GM18511 (cell line): ENCODE measurements around the gene ESR1.
A peak's percentile ranks its signal among the peaks of the same experiment; 100 is the strongest.

Experiments
- ATAC-seq: cut with Tn5 transposase; IDR thresholded peaks from one replicate; pipeline ENCODE4 v1.9.1; 2021; ENCODE audit warnings: mild to moderate bottlenecking, moderate library complexity; ENCODE audit not compliant: unreplicated experiment

The ESR1 gene

GRCh38 chr6:152089992-152090391 lies 282.5 kb downstream of the ESR1 start:
- no peak for ATAC-seq

DNA sequence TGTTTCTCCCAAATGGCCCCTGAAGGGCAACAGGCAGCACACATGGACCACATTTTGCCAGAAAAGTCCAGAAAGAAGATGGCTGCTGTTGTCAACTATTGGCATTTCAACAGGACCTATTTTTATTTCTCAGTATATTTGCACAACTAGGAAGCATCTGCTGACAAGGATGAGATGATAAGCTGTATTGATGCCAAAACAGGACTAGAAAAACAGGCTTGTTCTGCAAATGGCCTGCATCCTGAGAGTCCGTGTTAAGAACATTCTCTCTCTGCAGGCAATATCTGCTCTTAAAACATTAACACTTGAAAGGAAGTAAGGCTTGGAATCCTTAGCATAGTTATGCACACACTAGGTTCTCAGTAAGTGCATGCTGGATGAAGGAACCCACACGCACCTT lies 283.7 kb downstream of the ESR1 start:
- no peak for ATAC-seq

- ATAC-seq: no peak
Measured at GRCh38 chr6:152091851-152092341, 284.4 kb downstream of the ESR1 start.

- ATAC-seq: no peak
Measured at GRCh38 chr6:152093711-152094110, 286.2 kb downstream of the ESR1 start.

- ATAC-seq: no peak
Measured at GRCh38 chr6:152094276-152094675, 286.8 kb downstream of the ESR1 start.

- ATAC-seq: no peak
Measured at GRCh38 chr6:152094992-152095592, 287.6 kb downstream of the ESR1 start.

DNA sequence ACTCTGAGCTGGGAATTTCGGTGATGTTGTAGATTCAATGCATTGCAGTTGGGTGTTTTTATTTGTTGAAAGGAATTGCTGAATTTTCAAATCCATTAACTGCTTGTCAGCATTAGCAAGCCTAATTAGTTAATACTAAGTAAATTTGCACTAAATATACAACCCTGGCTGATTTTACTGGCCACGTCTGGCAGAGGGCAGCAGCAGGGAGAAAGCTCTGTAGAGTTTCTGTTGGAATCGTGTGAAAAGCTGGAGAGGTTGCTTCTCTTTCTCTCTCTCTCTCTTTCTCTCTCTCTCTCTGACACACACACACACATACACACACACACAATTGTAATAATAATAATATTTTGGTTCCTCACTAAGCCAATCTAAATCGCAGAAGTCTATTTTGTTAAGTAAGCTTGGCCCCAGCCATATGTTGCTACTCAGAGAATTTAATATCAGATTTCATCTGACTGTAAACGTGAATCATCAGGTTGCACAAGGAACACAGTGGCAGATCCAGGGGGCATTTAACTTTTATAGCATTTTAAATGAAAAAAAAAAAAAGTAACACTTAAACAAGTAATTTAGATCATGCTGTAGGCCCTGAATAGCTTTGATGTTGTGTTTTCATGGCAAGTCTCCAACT lies 289.5 kb downstream of the ESR1 start:
- no peak for ATAC-seq

- ATAC-seq: no peak
Measured at GRCh38 chr6:152098683-152099082, 291.2 kb downstream of the ESR1 start.

- no peak for ATAC-seq
Measured at GRCh38 chr6:152099446-152100182, 292.1 kb downstream of the ESR1 start.

GRCh38 chr6:152100183-152100618 lies 292.7 kb downstream of the ESR1 start:
- ATAC-seq: no peak

- no peak for ATAC-seq
Measured at GRCh38 chr6:152107973-152108372, 300.5 kb downstream of the ESR1 start.

DNA sequence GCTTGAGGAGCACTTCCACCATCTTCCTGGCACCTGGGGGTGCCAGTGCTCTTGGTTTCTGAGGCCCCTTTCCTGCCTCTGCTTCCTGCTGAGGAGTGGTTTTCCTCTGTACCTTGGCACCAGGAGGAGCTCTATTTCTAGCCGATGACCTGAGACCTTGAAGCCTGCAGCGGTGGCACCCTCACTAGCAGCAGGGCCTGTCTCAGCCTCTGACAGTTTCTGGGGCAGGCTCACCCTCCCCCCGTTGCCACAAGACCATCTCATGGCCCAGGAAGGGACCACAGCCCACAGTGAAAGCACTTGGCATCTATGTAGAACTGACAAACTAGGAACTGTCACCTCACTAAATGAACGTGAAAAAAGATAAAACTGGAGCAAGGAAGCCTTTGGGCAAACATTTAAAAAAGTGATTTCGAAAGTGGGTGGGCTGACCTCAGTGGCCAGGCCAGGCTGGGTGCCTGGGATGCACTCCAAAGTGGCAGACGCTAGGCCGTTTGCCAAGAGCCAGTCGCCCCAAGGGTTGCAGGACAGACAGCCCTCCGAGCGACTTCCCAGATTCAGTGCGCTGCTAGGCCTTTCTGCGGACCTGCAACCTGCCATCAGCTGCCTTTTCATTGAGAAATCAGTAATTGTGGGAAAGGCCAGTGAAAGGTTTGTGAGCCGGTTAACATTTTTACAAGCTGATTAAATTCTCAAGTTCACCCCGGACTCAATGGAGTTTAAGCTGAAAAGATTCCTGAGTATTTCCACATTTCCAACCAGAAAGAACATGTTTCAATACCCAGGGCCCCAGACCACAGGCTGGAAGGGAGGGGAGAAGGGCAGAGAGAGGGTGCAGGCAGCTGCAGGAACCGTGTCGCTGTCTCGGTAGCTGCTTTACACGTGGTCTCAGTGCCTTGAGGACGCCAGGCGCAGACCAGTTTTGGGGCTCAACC lies 303.7 kb downstream of the ESR1 start:
- ATAC-seq: no peak

- ATAC-seq: no peak
Measured at GRCh38 chr6:152112491-152113261, 305.2 kb downstream of the ESR1 start.

DNA sequence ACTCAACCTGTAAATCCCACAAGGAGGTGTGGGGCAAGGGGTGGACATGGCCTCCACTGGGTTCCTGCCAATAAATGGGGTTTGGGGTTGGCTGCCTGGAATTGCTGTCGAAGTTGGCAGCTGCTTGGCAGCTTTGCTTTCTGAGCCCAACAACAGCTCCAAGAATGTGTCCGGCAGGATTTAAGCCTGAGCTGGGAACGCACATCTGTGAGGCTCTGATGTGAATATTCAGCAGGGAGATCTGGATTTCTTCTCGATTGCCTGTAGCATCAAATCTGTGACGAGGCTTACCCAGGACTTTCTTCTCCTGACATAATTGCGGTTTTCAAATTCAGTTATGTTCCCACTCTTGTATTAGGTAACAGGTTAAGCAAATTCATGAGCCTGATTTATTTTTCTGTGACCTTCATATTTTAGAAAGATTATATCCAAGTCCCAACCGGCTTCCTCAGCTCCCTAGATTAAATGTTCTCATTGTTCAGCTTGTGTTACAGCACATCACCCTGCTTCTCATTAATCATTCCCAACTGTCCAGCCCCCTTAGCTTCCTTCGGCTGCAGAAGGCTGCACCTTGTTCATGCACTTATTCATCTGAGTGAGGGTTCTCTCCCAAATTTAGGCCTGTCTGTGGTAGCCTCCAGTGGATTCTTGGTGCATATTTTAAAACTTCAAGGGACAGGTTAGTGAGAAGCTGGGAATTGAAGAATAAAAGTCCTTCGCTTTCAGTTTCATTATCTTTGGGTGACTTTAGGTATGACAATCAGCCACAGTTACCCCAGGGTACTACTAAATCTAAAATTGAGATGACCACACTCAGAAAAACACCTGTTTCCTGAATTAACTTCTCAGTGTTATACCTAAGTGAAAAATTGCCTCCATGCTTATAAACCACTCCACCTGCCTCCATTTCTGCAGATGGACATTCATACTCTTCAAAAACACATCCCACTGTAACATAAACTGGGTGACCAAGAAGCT lies 310.0 kb downstream of the ESR1 start:
- ATAC-seq: peak; percentile 81

- ATAC-seq: no peak
Measured at GRCh38 chr6:152118224-152118623, 310.7 kb downstream of the ESR1 start.

DNA sequence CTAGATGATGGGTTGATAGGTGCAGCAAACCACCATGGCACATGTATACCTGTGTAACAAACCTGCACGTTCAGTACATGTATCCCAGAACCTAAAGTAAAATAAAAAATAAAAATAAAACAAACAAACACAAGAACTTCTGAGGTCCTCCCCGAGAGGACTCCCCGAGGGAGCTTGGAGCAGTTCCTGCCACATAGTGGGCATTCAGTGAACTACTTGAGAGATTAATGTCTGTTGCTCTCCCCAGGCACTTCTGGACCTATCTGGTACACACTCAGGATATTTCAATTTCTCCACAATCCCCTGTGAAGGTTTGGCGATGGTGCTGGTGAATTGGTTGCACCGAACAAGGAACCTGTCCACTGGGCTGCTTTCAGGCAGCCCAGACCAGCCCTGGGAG lies 311.2 kb downstream of the ESR1 start:
- no peak for ATAC-seq

DNA sequence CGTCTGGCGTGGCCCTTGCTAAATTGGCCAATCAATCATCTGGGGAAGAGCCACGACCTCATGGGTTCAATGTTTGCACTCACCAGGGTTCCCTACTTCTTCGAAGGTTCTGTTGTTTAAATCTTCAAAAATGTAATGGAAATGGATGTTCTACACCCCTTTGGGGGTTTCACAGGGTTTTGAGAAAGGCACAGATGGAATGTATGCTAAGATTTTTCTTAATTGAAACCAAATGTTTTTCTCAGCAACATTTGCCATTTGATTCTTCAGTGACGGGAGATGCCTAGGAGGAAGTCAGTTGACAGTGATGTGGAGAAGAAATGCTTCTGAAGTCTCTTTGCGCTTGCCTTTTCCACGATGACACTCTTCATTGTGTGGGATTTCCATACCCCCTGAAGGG lies 312.3 kb downstream of the ESR1 start:
- ATAC-seq: no peak

DNA sequence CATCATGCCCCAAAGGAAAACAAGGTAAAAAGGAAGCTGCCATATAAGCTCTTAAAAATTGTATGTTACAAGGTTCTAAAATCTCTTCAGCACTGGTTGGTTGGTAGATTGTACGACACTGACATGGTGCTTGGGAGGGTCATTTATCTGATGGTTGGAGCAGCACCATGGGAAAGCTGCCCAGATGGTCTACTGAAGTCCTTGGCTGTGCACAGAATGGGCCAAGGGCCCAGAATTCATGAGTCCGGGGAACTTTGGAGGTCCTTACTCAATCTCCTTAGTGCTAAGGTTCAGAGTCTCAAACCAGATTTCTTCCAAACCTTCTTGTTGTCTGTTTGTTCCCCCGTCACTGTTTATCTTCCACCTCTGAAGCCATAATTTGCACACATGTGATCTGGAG lies 314.4 kb downstream of the ESR1 start:
- ATAC-seq: no peak

GRCh38 chr6:152122434-152122833 lies 315.0 kb downstream of the ESR1 start:
- ATAC-seq: no peak
